DOHH2 (cell line): Measurements from ENCODE around the gene TIAM2.

ENCODE experiments used
- CTCF ChIP-seq: fragments of 200-600 bp; sonication (generic); IDR thresholded peaks from one replicate; pipeline ENCODE4 v1.5.1; 2014; ENCODE audit warnings: antibody characterized with exemption, mild to moderate bottlenecking, low read depth, low read length; ENCODE audit not compliant: poor library complexity, severe bottlenecking
- EZH2phosphoT487 ChIP-seq: fragments of 200-600 bp; sonication (generic); IDR thresholded peaks from 2 replicates; pipeline ENCODE4 v1.6.1; 2017; ENCODE audit warnings: borderline replicate concordance, mild to moderate bottlenecking, antibody characterized with exemption, low read length, moderate library complexity, mixed read lengths

GRCh38 chr6:154993710-154994109 is 1.4 kb upstream of the TIAM2 start:
- no peak for TF ChIP-seq CTCF
- TF ChIP-seq EZH2phosphoT487 = no peak
